Thyroid gland (tissue), 4 donors: Measurements from ENCODE around the gene FGGY.

Experiments used
- POLR2A ChIP-seq, 2 donors: fragments of 450-650 bp; IDR thresholded peaks; one replicate each; pipeline ENCODE4 v1.6.1; 2017; ENCODE audit warnings: antibody characterized with exemption in 2 of 2, mild to moderate bottlenecking in 2 of 2, moderate library complexity in 1 of 2
- TF ChIP-seq, protein P1 (sequence below), 6 experiments: fragments of 200-600 bp in 3 of 6; fragments of 450-650 bp in 3 of 6; sonication (generic) in 3 of 6; IDR thresholded peaks; one replicate each; pipeline ENCODE4 v1.5.1; 2016 to 2019; ENCODE audit warnings: antibody characterized with exemption in 6 of 6, mild to moderate bottlenecking in 2 of 6, inconsistent platforms in 1 of 6, moderate library complexity in 1 of 6

DNA sequence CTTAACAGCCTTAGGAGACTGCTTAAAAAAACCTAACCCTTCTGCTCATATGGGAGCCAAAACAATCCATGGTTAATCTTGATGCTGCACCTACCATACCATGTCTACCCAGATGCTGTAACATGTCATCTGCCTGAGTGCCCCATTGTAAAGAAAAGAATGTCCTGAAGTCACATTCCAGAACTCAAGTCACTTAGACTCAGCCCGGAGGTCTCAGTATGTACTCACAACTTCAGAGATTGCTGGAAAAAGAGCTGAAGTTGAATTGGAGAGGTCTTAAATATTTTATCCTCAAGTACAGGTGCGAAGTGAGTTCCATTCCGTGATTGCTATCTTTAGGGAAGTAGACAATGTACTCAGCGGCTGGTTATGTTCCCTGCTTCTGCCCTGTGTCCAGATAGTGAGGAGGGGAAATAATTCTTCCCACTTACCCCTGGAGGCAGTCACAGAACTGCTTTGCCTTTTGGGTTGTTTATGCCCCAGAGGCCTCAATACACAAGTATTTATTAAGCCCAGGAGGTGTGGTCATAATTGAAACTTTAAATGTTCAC lies 460.4 kb downstream of the FGGY start:
- TF ChIP-seq, protein P1, sequence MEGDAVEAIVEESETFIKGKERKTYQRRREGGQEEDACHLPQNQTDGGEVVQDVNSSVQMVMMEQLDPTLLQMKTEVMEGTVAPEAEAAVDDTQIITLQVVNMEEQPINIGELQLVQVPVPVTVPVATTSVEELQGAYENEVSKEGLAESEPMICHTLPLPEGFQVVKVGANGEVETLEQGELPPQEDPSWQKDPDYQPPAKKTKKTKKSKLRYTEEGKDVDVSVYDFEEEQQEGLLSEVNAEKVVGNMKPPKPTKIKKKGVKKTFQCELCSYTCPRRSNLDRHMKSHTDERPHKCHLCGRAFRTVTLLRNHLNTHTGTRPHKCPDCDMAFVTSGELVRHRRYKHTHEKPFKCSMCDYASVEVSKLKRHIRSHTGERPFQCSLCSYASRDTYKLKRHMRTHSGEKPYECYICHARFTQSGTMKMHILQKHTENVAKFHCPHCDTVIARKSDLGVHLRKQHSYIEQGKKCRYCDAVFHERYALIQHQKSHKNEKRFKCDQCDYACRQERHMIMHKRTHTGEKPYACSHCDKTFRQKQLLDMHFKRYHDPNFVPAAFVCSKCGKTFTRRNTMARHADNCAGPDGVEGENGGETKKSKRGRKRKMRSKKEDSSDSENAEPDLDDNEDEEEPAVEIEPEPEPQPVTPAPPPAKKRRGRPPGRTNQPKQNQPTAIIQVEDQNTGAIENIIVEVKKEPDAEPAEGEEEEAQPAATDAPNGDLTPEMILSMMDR (IDR thresholded peaks at IDR 0.05): no peak
- no peak for TF ChIP-seq POLR2A (IDR thresholded peaks at IDR 0.05)
